A549 (cell line): ENCODE data around the gene STXBP4. TPM values are rescaled to one million over a fixed set of nuclear protein-coding genes. Genes with fewer than 3 reads are reported as not detected.
A peak's percentile ranks its signal among the peaks of the same experiment; 100 is the strongest.

Source experiments
- ATAC-seq, 2 experiments: fragments of 200-7000 bp in 1 of 2; fragments of >200 bp in 1 of 2; cut with Nextera tagmentation in 1 of 2; cut with Tn5 transposase in 1 of 2; 3 replicates each; pipeline versions ENCODE4 v1.8.0 to v1.9.1; 2018 to 2020; ENCODE audit warnings: mild to moderate bottlenecking in 1 of 2, moderate library complexity in 1 of 2
- CTCF ChIA-PET: fragments of 300-600 bp; sonication (Branson Sonifier 250); formaldehyde crosslinking; extraction: SDS; loops from one replicate; lab custom pipeline; 2021; ENCODE audit warnings: antibody characterized with exemption, inconsistent platforms; lab: Yijun Ruan, JAX
- POLR2A ChIA-PET: fragments of 350-600 bp; formaldehyde crosslinking; extraction: SDS; loops from one replicate; lab custom pipeline; 2021; ENCODE audit warnings: antibody characterized with exemption, inconsistent platforms; lab: Yijun Ruan, JAX
- DNase-seq, 2 experiments: peaks; one replicate each; pipeline versions ENCODE4 v3.0.0 to v3.0.0-alpha.2; 2011 to 2016; ENCODE audit warnings: low read depth in 1 of 2, low spot score in 1 of 2
- FAIRE-seq: peaks from 2 replicates; lab custom pipeline; 2011; peaks lifted over from hg19 to GRCh38; lab: Jason Lieb, UNC
- H3K27ac ChIP-seq, 2 experiments: fragments of >200 bp; sonication (Bioruptor Twin); formaldehyde crosslinking; 3 replicates each; pipeline ENCODE4 v1.5.1; 2016 to 2017
- H3K4me1 ChIP-seq: fragments of >200 bp; sonication (Bioruptor Twin); formaldehyde crosslinking; 3 replicates; pipeline ENCODE4 v1.6.1; 2016
- H3K4me2 ChIP-seq: fragments of >200 bp; sonication (Bioruptor Twin); formaldehyde crosslinking; 3 replicates; pipeline ENCODE4 v1.6.1; 2016
- H3K4me3 ChIP-seq: fragments of >200 bp; sonication (Bioruptor Twin); formaldehyde crosslinking; 3 replicates; pipeline ENCODE4 v1.5.1; 2016
- H3K9me3 ChIP-seq: fragments of >200 bp; sonication (Bioruptor Twin); formaldehyde crosslinking; 3 replicates; pipeline ENCODE4 v1.6.1; 2016
- ATOH8 ChIP-seq: fragments of 250-450 bp; sonication (Bioruptor Pico); IDR thresholded peaks from 2 replicates; pipeline ENCODE4 v1.5.0; 2020; ENCODE audit warnings: low read depth, mild to moderate bottlenecking, moderate library complexity
- BHLHE40 ChIP-seq: IDR thresholded peaks from 2 replicates; pipeline ENCODE4 v1.6.1; 2012; ENCODE audit warnings: low read depth, low read length, inconsistent platforms
- CBX8 ChIP-seq: fragments of 200-600 bp; sonication (generic); IDR thresholded peaks from 2 replicates; pipeline ENCODE4 v1.6.1; 2016
- CTCF ChIP-seq: fragments of >200 bp; sonication (Bioruptor Twin); formaldehyde crosslinking; IDR thresholded peaks from 3 replicates; pipeline ENCODE4 v1.5.1; 2016
- E2F6 ChIP-seq: IDR thresholded peaks from 2 replicates; pipeline ENCODE4 v1.6.1; 2012; ENCODE audit warnings: low read depth, borderline replicate concordance
- EHF ChIP-seq: fragments of 250-450 bp; sonication (Bioruptor Pico); IDR thresholded peaks from 2 replicates; pipeline ENCODE4 v1.5.0; 2020; ENCODE audit warnings: mild to moderate bottlenecking
- ELK1 ChIP-seq: fragments of 150-350 bp; IDR thresholded peaks from 2 replicates; pipeline ENCODE4 v1.6.1; 2014; ENCODE audit warnings: low read depth, mild to moderate bottlenecking, low read length
- EP300 ChIP-seq, 2 experiments: fragments of >200 bp; sonication (Bioruptor Twin); formaldehyde crosslinking; IDR thresholded peaks; 2 replicates in 1 of 2; 3 replicates in 1 of 2; pipeline ENCODE4 v1.6.1; 2016 to 2017
- HOXA7 ChIP-seq: fragments of 250-450 bp; sonication (Bioruptor Pico); IDR thresholded peaks from 2 replicates; pipeline ENCODE4 v1.5.0; 2020; ENCODE audit warnings: mild to moderate bottlenecking, moderate library complexity
- JUN ChIP-seq, 2 experiments: fragments of >200 bp; sonication (Bioruptor Twin); formaldehyde crosslinking; IDR thresholded peaks; 2 replicates in 1 of 2; 3 replicates in 1 of 2; pipeline ENCODE4 v1.6.1; 2016 to 2017
- KDM1A ChIP-seq: fragments of 200-600 bp; sonication (generic); IDR thresholded peaks from 2 replicates; pipeline ENCODE4 v1.6.1; 2016; ENCODE audit warnings: low read depth, mild to moderate bottlenecking
- MAX ChIP-seq: IDR thresholded peaks from 2 replicates; pipeline ENCODE4 v1.6.1; 2012
- MYC ChIP-seq: IDR thresholded peaks from 2 replicates; pipeline ENCODE4 v1.6.1; 2012; ENCODE audit warnings: mild to moderate bottlenecking, inconsistent platforms, low read length, improper control_type of control experiment, borderline replicate concordance
- NFE2L2 ChIP-seq: fragments of 150-350 bp; conservative IDR thresholded peaks from 2 replicates; pipeline ENCODE4 v1.6.1; 2014; ENCODE audit warnings: low read length
- NR3C1 ChIP-seq: fragments of >200 bp; sonication (Bioruptor Twin); formaldehyde crosslinking; IDR thresholded peaks from 3 replicates; pipeline ENCODE4 v1.6.1; 2017
- PHF8 ChIP-seq: fragments of 200-600 bp; sonication (generic); IDR thresholded peaks from 2 replicates; pipeline ENCODE4 v1.6.1; 2016; ENCODE audit warnings: low read depth, mild to moderate bottlenecking, antibody characterized with exemption, moderate library complexity, borderline replicate concordance
- RAD21 ChIP-seq, 2 experiments: fragments of >200 bp in 1 of 2; sonication (Bioruptor Twin) in 1 of 2; formaldehyde crosslinking in 1 of 2; IDR thresholded peaks in 1 of 2; conservative IDR thresholded peaks in 1 of 2; 2 replicates in 1 of 2; 3 replicates in 1 of 2; pipeline ENCODE4 v1.6.1; 2012 to 2018; ENCODE audit warnings: inconsistent platforms in 1 of 2
- RARB ChIP-seq: fragments of 250-450 bp; sonication (Bioruptor Pico); IDR thresholded peaks from 2 replicates; pipeline ENCODE4 v1.8.0; 2021; ENCODE audit warnings: mild to moderate bottlenecking, moderate library complexity
- RNF2 ChIP-seq: fragments of 200-600 bp; sonication (generic); IDR thresholded peaks from 2 replicates; pipeline ENCODE4 v1.6.1; 2016; ENCODE audit warnings: low read depth, mild to moderate bottlenecking, antibody characterized with exemption, moderate library complexity, borderline replicate concordance
- SMC3 ChIP-seq: fragments of >200 bp; sonication (Bioruptor Twin); formaldehyde crosslinking; IDR thresholded peaks from 3 replicates; pipeline ENCODE4 v1.6.1; 2018; ENCODE audit warnings: inconsistent platforms
- TFCP2L1 ChIP-seq: fragments of 250-450 bp; sonication (Bioruptor Pico); IDR thresholded peaks from 2 replicates; pipeline ENCODE4 v1.5.0; 2021; ENCODE audit warnings: mild to moderate bottlenecking
- ZNF302 ChIP-seq: fragments of 250-450 bp; sonication (Bioruptor Pico); IDR thresholded peaks from 2 replicates; pipeline ENCODE4 v1.9.0; 2021; ENCODE audit warnings: inconsistent platforms, mild to moderate bottlenecking, moderate library complexity
- WGBS: methylation state at CpG from one replicate; pipeline ENCODE4 v1.1.6; 2017; ENCODE audit errors: missing lambda C conversion rate; 5-methylcytosine and 5-hydroxymethylcytosine counted together
- polyA plus RNA-seq, 4 experiments: library from polyadenylated mRNA; depleted of rRNA in 3 of 4; stranded (reverse); fragments of >200 nt; fragmentation: RNase III in 1 of 4; extraction: RNeasy Plus Mini Kit Qiagen cat#74134 plus additional on column Dnase treatment in 1 of 4; gene quantifications; 2 replicates in 3 of 4; 3 replicates in 1 of 4; pipeline ENCODE4 v1.2.3, GENCODE V29; 2011 to 2017

STXBP4 gene
- polyA plus RNA-seq, 2 of the 4 experiments (the other 2 are of a cell fraction): 9.0 to 16.0 TPM

GRCh38 chr17:55005520-55005919, 37.0 kb downstream of the STXBP4 start:
- ChIA-PET CTCF (interaction anchor here (0.9 to 6.4 kb wide), 5 partner anchors 9 to 509 kb away, joined by 3 to 48 read pairs (median 4); no protein-coding TSS in a partner anchor), POLR2A (interaction anchor here (0.5 kb wide), 1 partner anchor 8 kb away, joined by 3 read pairs; no protein-coding TSS in a partner anchor)
- peak; percentile 66 to 85 for ATAC-seq
- Histone ChIP-seq H3K4me3 (no peak overlapping the region), H3K9me3 (no peaks in the 10 kb centered on the region), H3K4me1 (no peaks in the 10 kb centered on the region), H3K4me2 (no peak overlapping the region), H3K27ac (no peak overlapping the region)
- FAIRE-seq: peak; percentile 23
- DNase-seq: peak in 1 of 2 experiments; percentile 58
- TF ChIP-seq BHLHE40 (no peak), CTCF (peak; percentile 45), RAD21 (conservative IDR thresholded peaks at IDR 0.05 in 1 of 2, IDR thresholded peaks at IDR 0.05 in 1 of 2) (peak; percentile 21 to 24; a peak in 2 of 5 replicates)
- WGBS: 85% methylated on average over 1 of the region's 1 CpG

- no peak for DNase-seq
- CTCF ChIA-PET: no interaction called here
- ATAC-seq: no peak
- WGBS: 0% methylated on average over 1 of the region's 1 CpG
- no peaks in the 10 kb centered on the region for H3K9me3 ChIP-seq
- no peaks in the 10 kb centered on the region for H3K4me1 ChIP-seq
- POLR2A ChIA-PET: no interaction called here
- H3K27ac ChIP-seq: no peak overlapping the region
- no peak overlapping the region for H3K4me3 ChIP-seq
- peak; percentile 56 for FAIRE-seq
- no peak for TF ChIP-seq ELK1
- no peak for TF ChIP-seq MAX
- no peak for TF ChIP-seq PHF8
- no peak for TF ChIP-seq HOXA7
- TF ChIP-seq KDM1A: no peak
- TF ChIP-seq TFCP2L1 (CRISPR knock-in tag): no peak
- TF ChIP-seq ZNF302 (CRISPR knock-in tag): no peak
- no peak for TF ChIP-seq RARB (CRISPR knock-in tag)
- no peak for TF ChIP-seq CBX8
- TF ChIP-seq E2F6: no peak
- no peak for TF ChIP-seq NR3C1
- TF ChIP-seq MYC: no peak
- no peak for TF ChIP-seq ATOH8 (CRISPR knock-in tag)
- no peak for TF ChIP-seq JUN (IDR thresholded peaks at IDR 0.05)
- TF ChIP-seq RNF2: no peak
- no peak for TF ChIP-seq BHLHE40
- TF ChIP-seq, all 56 proteins: peak for 0
- H3K4me2 ChIP-seq: no peak overlapping the region
Observed at GRCh38 chr17:55023626-55024025, 55.1 kb downstream of the STXBP4 start.

GRCh38 chr17:55037828-55038227, 69.3 kb downstream of the STXBP4 start:
- POLR2A ChIA-PET: no interaction called here
- FAIRE-seq (no peak), ATAC-seq (no peak), DNase-seq (no peak)
- TF ChIP-seq HOXA7 (no peak), NFE2L2 (no peak), SMC3 (no peak), EP300 (IDR thresholded peaks at IDR 0.05) (no peak), RARB (CRISPR knock-in tag) (no peak), EHF (no peak), TFCP2L1 (CRISPR knock-in tag) (no peak)
- CTCF ChIA-PET: no interaction called here
- H3K4me2 ChIP-seq: no peak overlapping the region
- 0% methylated on average over 1 of the region's 1 CpG for WGBS
- H3K4me3 ChIP-seq: no peak overlapping the region
- no peaks in the 10 kb centered on the region for H3K4me1 ChIP-seq
- no peak overlapping the region for H3K27ac ChIP-seq
- no peaks in the 10 kb centered on the region for H3K9me3 ChIP-seq
